NCI-H748 (cell line): Measurements from ENCODE around the gene TBC1D1.
"Not testable (repeated sequence)": the region's sequence is repeated elsewhere in the genome, so short reads cannot be mapped to it uniquely, and the experiment has no call there.

Experiments used
- DNase-seq: peaks from one replicate; lab custom pipeline; 2025; ENCODE audit not compliant: unreplicated experiment; lab: John Stamatoyannopoulos, UW

TBC1D1 gene

DNA sequence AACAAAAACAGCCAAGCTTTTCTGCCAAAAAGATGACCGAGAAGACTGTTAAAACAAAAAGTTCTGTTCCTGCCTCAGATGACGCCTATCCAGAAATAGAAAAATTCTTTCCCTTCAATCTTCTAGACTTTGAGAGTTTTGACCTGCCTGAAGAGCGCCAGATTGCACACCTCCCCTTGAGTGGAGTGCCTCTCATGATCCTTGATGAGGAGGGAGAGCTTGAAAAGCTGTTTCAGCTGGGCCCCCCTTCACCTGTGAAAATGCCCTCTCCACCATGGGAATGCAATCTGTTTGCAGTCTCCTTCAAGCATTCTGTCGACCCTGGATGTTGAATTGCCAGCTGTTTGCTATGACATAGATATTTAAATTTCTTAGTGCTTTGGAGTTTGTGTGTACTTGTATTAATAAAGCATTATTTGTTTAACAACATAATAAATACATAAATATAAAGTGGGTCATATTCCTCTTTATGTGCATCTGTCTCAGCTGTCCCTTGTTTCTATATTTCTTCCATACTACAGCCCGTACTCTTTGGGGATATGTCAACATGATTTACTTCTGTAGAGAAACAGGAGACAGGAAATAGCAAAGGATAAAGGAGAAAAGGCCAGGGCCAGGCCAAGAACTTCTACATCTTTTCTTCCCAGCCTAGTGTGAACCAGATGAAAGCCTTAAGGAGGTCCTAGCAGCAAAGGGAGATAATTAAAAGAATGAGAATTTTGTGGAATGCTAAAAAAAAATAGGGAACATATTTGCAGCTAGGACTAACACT, 70.0 kb downstream of the TBC1D1 start:
- no peak for DNase-seq

DNA sequence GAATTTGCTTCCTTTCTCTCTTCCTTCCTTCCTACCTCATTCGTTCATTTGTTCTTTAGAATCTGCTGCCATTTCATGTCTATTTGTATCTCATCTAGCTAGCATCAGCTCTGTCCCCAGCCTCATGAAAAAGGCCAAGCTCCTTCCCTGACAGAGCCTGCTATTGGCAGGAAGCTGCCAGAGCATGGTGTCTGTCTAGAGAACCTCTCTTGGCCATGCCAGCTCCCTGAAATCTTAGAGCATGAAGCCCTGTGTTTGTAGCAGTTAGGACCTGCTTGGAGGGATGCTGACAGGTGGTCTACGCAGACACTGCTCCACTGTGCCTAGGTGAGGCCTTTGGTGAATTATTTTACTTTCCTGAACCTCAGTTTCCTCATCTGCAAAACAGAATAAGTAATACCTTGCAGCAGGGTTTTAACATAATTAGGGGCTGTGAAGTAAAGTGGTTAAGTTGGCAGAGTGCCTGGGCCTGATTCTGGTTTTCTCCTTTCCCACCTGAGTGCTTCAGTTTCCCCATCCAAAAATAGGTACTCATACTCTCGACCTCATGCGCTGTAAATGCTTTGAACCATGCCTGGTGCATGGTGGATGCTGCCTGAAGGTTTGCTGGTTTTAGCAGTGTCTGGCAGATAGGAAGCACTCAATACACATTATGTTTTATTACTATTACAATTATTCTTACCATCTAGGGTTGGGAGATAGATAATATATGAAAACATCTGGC, 74.0 kb downstream of the TBC1D1 start:
- no peak for DNase-seq

DNA sequence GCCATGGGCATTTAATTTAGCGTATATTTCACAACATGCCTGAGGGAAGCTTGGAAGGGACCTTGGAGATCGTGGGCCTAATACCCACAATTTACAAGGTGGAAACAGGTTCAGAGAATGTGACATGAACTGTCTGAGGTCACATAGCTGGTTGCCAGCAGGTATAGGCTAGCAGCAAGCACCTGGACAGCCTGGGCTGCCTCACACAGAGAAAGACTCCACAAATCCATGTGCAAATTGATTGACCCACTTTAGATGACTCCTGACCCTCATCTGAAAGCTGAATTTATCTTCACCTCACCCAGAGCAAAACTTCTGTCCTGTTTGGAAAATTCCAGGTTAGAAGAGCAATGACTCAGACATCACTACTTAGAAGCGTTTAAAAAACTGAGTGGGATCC, 75.2 kb downstream of the TBC1D1 start:
- DNase-seq: no peak

DNA sequence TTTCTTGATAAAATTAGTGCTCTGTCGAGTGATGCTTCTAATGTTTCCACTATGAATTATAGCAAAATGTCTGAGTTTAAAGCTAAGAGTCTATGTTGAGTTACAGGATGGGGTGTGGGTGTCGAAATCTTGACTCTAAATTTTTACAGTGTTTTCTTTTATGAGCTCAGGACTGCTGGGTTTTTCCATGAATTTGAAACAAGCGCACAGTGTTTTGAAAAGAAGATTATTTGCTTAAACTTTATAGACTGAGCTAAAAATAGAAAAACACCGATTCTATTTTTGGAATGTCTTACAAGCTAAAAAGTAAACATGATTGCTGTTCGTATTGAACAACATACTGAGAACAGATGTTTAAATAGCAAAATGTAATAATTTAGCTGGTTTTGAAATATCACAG, 76.9 kb downstream of the TBC1D1 start:
- no peak for DNase-seq

DNA sequence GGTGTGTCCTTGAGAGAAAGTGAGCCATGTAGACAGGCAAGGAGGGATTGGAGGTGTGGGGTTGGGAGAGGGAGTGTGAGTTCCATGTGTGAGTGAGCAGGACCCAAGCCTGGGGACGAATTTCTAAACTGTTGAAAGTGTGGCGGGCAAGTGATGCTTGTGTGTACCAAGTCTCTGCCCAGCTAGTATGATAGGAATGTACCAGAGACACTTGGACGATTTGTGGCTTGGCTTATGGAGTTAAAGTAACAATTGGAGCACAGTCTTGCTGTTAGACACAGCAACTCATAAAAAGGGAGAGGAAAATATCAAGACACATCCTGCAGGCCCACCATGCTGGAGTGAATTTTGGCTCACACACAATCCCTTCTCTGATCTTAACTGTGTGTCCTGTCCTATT, 77.9 kb downstream of the TBC1D1 start:
- DNase-seq: no peak

DNA sequence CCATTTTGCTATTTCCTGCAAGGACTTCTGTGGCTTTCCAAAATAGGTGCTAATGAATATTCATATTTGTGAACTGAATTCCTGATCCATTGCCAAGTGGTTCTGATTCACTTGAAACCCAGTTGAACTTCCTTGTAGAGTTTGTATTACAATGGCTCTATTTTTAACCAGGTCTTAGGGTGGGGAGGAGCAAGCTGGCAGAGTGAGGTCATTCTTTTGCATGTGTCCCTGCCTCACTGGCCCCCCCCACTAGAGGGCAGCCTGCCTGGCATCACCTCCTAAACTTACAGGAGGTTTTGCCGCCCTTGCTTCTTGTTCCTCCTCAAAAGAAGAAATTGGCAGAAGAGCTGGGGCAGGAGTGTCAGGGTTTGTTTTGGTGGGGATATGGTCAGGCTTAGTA, 79.8 kb downstream of the TBC1D1 start:
- DNase-seq: no peak

DNA sequence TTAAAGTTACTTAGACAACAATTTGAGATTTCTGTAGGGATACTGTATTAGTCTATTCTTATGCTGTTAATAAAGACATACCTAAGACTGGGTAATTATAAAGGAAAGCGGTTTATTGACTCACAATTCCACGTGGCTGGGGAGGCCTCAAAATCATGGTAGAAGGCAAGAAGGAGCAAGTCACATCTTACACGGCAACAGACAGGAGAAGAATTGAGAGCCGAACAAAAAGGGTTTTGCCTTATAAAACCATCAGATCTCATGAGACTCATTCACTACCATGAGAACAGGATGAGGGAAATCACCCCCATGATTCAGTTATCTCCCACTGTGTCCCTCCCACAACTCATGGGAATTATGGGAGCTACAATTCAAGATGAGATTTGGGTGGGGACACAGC, 80.3 kb downstream of the TBC1D1 start:
- no peak for DNase-seq

DNA sequence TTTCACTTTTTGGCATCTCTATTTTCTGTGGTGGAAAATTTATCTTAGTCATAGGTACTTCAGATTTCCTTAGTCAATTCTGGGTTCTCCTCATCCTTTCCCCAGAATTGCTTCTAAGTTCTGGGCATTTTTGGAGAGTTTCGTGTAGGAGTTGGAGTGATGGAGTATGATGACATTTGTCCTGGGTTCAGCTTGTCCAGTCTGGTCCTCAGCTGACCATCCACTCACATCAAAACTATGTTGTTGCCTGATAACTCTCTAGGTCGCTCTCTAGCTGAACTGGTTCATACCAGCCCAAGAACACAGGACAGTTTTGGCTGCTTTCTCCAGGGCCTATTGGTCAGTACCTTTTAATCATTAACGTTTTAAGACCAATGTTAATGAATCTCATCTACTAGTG, 82.6 kb downstream of the TBC1D1 start:
- no peak for DNase-seq

DNA sequence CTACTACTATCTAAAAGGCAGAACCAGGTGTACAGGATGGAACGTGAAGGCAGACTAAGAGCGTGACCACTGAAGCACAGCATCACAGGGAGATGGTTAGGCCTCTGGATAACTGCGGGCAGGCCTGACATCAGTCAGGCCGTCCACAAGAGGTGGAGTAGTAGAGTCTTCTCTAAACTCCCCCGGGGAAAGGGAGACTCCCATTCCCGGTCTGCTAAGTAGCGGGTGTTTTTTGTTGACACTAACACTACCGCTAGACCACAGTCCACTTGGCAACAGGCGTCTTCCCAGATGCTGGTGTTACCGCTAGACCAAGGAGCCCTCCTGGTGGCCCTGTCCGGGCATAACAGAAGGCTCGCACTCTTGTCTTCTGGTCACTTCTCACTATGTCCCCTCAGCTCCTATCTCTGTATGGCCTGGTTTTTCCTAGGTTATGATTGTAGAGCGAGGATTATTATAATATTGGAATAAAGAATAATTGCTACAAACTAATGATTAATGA, 84.5 kb downstream of the TBC1D1 start:
- not testable (repeated sequence) for DNase-seq

DNA sequence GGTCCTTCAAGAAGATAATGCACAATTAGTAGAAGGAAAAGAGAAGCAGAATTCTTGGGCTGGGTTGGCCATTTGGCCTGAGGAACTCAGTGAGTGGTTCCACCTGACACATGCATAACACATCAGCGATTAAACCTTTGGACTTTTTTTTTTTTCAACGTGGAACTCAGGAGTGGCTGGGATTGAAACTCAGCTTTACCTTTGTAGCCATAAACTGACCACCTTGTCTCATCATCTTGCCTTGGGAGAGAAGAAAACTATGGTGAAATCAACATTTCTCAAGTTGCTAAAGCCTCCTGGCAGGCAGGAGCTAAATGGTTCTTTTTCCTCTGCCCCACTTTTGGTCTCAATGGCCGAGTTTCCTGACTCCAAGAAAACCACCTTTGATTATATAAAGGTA, 85.6 kb downstream of the TBC1D1 start:
- no peak for DNase-seq

DNA sequence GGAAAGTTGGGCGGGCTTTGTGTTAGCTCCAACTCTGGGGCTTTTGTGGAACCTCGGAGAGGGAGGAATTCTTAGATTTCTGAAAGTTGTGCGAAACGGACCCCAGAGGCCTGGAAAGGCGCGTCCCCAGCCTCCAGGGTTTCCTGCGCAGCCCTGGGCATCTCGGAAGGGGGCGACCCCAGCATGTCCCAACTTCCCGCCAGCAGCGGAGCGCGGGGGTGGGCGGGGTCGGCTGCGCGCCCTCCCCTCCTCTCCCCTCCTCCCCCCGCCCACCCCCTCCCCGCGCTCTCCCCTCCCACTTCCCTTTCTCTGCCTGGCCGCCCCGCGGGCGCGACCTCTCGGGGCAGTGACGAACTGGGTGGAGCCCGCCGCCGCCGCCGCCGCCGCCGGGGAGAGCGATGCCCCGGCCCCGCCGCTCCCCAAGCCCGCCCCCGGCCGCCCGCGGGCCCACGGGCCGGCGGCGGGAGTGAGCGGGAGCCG, 86.1 kb downstream of the TBC1D1 start:
- peak; percentile 75 for DNase-seq

DNA sequence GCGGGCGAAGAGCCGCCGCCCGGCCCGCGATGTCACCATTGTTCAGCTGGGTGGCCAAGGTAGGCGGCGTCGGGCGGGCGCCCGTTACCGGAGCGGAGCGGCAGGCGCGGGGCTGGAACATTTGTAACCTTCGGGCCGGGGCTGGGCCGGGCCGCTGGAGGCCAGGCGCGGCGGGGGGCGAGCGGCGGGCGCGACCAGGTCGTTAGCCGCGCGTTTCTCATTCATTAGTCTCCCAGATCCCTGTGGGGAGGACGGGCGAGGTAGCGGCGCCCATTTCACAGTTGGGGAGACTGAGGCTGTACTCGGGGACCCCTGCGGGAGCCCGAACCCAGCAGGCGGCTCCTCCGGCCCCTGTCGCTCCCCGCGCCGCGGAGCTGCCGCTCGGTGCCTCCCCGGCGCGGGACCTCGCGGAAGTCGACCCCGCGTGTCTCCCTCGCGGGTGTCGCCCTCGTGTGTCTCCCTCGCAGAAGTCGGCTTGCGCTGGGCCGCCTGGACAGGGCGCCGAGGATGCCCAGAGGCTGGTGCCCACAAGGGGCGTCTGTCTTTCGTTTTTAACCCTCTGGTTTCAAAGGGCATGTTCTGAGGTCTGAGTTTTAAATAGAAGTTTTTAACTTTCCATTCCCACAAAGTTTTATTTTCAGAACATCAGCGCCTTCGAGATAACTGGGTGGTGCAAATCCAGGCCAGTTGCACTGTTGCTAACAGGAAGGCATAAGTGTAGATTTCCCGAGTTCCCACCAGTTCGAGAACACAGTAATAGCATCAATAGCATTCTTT, 86.8 kb downstream of the TBC1D1 start:
- DNase-seq: peak; percentile 65

DNA sequence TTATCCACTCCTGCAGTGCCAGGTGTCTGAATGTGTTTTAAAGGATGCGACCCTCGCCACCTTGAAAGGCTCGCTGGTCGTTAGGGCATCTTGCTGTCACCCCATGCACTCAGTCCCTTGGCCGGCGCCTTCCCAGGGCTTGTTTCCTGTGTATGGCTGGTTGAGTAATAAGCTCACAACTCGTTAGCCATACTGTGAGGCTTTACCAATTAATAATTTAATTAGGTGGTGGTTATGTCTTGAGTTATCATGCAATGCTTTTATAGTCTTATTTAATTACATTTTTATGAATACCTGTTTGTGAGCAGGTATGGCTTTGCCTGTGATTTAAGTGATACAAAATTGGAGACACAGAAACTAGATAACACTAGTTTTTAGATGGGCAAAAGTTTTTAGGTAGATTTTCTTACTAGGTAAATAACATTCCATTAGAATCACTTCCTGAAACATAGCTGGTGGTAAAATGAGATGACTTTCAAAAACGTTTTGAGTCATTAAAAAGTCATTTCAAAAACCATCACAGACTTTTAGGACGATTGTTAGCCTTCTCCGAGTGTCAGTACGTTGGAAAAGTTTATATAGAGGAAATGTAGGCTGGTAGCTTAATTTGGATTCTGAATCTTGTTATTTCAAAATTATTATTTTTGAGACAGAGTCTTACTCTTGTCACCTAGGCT, 87.5 kb downstream of the TBC1D1 start:
- peak; percentile 33 for DNase-seq

DNA sequence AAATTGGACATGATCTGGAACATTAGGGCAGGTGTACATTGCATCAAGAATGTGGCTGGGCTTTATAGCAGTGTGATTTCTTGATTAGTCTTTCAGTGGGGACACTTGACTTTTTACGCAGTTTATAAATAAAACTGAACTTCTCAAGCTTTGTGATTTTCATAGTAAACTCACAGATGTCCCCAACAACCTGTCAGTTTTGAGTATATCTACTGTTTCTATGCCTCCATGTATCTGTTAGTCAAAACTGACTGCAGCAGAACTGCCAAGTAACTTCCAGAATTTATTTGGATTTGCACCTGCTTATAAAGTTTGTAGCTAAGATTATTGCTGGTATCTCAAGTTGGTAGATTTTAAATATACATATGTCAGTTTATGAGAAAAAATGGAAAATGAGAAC, 89.4 kb downstream of the TBC1D1 start:
- no peak for DNase-seq

DNA sequence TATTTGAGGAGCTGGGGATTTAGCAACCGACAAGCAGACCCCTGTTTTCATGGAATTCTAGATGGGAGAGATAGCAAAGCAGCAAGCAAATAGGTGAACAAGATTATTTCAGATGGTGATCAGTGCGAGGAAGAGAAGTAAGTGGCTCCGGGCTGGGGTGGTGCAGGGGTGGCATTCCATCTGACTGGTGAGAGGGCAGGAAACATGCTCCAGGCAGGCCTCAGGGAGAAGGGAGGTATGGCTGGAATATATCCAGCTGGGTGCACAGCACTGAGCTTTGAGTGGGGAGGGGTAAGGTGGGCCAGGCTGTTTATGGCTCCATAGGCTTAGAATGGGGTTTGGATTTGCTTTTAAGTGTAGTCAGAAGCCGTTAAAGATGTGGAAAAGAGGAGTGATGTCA, 90.5 kb downstream of the TBC1D1 start:
- DNase-seq: no peak

DNA sequence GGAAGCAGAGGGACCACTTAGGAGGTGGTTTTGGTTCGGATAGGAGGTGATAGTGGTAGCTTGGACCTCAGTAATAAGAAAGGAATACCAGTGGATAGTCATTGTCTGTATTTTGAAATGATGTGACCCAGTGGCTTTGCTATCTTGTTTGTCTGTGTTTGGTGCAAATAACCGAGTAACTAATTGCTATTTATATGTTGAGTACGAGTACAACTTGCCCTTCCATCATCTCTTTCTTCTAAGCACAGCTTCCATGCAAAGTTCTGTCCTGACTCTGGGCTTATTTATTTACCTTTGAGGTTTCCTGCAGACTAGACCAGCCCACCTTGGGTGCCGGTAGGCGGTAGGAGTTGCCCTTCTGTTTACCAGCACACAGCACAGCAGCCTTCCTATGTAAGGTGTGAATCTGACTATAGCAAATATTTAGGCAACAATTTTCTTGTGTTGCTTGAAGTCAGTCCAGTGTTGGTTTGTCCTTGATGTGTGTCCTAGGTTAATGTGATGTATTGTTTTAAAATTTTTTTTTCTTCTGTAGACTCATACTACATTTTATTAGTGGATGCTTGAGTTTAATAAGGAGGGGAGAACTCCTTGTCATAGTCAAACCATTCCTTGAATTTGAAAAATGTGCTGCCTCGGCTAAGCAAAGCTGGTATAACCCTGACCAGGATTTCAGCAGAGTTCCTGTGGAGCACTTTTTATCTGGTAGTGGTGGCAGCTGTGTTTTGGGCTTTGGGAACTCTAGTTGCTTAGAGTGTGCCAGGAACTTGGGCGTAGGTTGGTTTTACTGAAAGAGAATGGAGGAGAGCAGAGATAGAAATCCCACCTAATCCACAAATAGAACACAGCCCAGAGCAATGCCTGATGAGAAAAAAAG, 91.2 kb downstream of the TBC1D1 start:
- DNase-seq: peak; percentile 15

DNA sequence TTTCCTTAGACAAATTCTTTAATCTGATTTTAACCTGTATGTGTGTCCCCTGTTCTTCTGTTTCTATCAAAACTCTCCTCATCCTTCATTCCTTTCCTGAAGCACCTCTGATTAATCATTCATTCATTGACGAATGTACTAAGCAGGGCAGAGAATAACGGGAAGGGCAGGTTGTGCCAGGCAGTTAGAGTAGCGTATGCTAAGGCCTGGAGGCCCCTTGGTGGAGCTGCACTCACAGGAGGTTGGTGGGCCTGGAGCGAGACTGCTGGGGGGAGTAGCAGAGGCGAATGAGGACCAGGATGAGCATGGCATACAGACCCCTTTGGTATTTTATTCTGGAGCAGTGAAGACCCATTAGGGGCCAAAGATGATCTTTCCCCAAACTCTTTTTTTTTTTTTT, 91.9 kb downstream of the TBC1D1 start:
- DNase-seq: no peak

DNA sequence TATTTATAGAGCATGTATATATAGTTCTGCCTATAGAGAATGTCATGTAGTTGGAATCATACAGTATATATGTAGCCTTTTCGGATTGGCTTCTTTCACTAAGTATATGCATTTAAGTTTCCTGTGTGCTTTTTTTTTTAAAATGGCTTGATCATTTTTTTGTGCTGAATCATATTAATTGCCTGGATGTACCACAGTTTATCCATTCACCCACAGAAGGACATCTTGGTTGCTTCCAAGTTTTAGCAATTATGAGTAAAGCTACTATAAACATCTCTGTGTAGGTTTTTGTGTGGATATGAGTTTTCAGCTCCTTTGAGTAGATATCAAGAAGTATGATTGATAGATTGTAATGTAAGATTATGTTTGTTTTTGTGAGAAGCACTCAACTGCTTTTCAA, 93.1 kb downstream of the TBC1D1 start:
- no peak for DNase-seq

DNA sequence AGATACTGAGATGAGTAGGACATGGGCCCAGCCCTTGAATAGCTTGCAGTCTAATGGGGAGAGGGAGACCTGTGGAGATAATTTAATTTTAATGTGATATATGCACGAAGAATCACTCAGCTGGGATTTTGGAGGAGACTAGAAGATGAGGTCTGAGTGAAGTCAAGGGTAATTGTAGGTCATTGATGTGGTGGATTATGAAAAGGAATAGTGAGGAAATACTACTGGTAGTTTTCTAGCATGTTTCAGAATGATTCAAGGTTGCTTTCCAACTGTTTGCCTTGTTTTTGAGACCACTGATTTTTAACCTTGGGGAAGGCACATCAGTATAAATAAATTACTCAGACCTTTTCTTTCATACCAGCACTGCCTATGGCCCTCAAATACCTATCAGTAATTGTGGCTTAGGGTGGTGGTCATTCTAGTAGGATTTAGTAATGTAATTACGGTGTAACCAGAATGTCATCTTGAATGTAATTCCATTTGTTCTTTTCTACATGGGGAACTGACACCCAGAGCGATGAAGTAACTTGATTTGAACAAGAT, 94.9 kb downstream of the TBC1D1 start:
- no peak for DNase-seq

DNA sequence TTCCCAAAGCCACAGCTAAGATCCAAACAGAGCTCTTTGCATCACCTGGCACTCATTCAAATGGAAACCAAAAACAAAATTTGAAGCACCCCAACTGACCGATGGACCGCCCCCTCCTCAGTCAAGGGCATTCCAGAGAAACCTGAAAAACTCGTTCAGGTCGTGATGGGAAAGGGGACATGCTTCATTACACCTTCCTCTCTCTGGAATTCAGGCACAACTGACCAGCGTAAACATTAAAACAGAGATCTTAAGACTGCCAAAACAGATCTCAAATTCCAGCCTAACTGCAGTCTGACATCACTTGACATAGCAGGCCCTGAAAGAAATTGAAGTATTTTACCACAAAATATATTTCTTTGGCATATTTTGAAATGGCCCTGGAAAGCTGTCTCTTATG, 97.8 kb downstream of the TBC1D1 start:
- peak; percentile 20 for DNase-seq
